Measurements from ENCODE around the gene GPX2.
A peak's percentile ranks its signal among the peaks of the same experiment; 100 is the strongest.
"Not testable (repeated sequence)": the region's sequence is repeated elsewhere in the genome, so short reads cannot be mapped to it uniquely, and the experiment has no call there.

GPX2 gene

DNA sequence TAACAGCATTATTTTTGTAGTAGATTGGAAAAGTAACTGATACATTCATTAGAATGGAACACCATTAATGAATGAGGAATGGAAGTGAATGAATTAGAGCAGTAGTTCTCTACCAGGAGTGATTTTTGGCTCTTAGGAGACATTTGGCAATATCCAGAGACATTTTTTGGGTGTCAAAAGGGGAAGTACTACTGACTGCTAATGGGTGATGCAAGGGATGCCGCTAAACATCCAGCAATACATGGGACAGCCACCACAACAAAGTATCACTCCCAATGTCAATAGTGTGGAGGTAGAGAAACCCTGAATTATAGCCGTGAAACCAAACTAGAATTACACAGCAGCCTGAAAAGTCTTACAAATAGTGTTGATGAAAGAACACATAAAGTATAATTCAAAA lies 26.7 kb downstream of the GPX2 start:
- H3K4me3 ChIP-seq (ENCODE audit: low read length) = no peak overlapping the region
- H3K9me3 ChIP-seq (ENCODE audit: control insufficient read depth, low read length) = no peaks in the 10 kb centered on the region
- H3K36me3 ChIP-seq (ENCODE audit: control insufficient read depth, insufficient read depth, low read length) = no peaks in the 10 kb centered on the region
- H3K9ac ChIP-seq (ENCODE audit: low read length) = no peak overlapping the region
- H3K4me1 ChIP-seq (ENCODE audit: control insufficient read depth, insufficient read depth, low read length) = peaks cover 15% of the 10 kb centered on the region
- no peaks in the 10 kb centered on the region for H3K27me3 ChIP-seq (ENCODE audit: control insufficient read depth, insufficient read depth, low read length)

DNA sequence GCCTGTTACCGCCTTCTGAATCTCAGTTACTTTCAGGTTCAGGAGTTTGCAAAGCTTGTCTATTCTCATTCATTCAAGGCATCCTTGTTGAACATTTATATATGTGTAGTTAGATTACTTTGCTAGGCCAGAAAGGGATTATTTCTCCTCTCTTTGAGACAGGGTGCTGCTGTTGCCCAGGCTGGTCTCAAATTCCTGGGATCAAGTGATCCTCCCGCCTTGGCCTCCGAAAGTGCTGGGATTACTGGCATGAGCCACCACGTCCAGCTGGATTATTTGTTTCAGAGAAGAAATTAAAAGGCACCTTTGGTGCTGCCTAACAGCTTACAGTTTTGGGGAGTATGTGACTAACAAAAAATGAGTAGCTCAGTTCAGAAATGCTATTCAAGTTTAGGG lies 27.5 kb downstream of the GPX2 start:
- H3K9ac ChIP-seq (ENCODE audit: low read length) = peak overlapping the region; percentile 97
- H3K4me3 ChIP-seq (ENCODE audit: low read length) = peak overlapping the region; percentile 86
- no peaks in the 10 kb centered on the region for H3K36me3 ChIP-seq (ENCODE audit: control insufficient read depth, insufficient read depth, low read length)
- no peaks in the 10 kb centered on the region for H3K9me3 ChIP-seq (ENCODE audit: control insufficient read depth, low read length)
- H3K4me1 ChIP-seq (ENCODE audit: control insufficient read depth, insufficient read depth, low read length) = peaks cover 15% of the 10 kb centered on the region
- H3K27me3 ChIP-seq (ENCODE audit: control insufficient read depth, insufficient read depth, low read length) = no peaks in the 10 kb centered on the region

DNA sequence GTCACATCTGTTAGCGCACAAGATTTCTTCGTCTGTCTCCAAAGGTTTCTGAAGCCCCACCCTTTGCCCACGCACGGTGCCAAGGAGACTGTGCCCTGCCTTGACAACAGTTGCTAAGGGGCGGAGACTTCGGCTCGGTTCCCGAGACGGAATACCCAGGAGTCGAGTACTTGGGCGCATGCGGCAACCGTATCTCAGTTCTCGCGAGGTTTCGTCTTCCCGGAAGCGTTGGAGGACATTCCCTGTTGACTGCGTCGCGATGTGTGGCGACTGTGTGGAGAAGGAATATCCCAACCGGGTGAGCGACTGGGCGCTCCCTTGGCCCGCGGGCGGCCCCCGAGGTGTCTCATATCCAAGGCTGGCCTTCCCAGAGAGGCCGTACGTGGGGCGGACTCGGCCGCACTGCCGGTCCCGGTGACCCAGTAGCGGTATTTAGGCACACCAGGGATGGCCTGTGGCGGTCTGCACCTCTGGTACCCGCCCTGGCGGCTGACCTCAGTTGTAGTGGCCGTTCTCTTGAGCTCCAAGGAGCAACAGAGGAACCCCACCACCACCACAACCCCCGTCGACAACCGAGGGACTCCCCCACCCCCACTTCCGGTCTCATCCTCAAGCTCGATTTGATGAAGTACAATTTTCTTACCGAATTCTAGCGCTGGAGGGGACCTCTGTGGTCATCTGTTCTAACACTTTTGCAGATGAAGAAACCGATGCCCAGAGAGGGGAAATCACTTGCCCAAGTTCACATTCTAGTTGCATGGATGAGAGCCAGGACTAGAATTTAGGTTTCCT lies 28.1 kb downstream of the GPX2 start, which contains the start of gene CHURC1:
TSS of gene CHURC1 (plus strand) at position 219 of the 792 bp plus-strand sequence. CDS start at position 260, 41 bp downstream.
- Histone ChIP-seq H3K9me3 (ENCODE audit: control insufficient read depth, low read length) (no peaks in the 10 kb centered on the region), H3K36me3 (ENCODE audit: control insufficient read depth, insufficient read depth, low read length) (no peaks in the 10 kb centered on the region), H3K9ac (ENCODE audit: low read length) (peak within 1 kb of the TSS; percentile 97), H3K4me3 (ENCODE audit: low read length) (peak within 1 kb of the TSS; percentile 86), H3K4me1 (ENCODE audit: control insufficient read depth, insufficient read depth, low read length) (peaks cover 15% of the 10 kb centered on the region), H3K27me3 (ENCODE audit: control insufficient read depth, insufficient read depth, low read length) (no peaks in the 10 kb centered on the region)

DNA sequence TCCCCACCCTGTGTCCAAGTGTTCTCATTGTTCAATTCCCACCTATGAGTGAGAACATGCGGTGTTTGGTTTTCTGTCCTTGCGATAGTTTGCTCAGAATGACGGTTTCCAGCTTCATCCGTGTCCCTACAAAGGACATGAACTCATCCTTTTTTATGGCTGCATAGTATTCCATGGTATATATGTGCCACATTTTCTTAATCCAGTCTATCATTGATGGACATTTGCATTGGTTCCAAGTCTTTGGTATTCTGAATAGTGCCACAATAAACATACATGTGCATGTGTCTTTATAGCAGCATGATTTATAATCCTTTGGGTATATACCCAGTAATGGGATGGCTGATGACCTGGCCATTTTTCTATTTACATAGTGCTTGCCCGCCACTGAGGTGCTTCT lies 29.1 kb downstream of the GPX2 start:
- H3K9ac ChIP-seq (ENCODE audit: low read length); H3K27me3 ChIP-seq (ENCODE audit: control insufficient read depth, insufficient read depth, low read length); H3K9me3 ChIP-seq (ENCODE audit: control insufficient read depth, low read length); H3K36me3 ChIP-seq (ENCODE audit: control insufficient read depth, insufficient read depth, low read length); H3K4me3 ChIP-seq (ENCODE audit: low read length): not testable (repeated sequence)
- H3K4me1 ChIP-seq (ENCODE audit: control insufficient read depth, insufficient read depth, low read length) = peaks cover 15% of the 10 kb centered on the region

DNA sequence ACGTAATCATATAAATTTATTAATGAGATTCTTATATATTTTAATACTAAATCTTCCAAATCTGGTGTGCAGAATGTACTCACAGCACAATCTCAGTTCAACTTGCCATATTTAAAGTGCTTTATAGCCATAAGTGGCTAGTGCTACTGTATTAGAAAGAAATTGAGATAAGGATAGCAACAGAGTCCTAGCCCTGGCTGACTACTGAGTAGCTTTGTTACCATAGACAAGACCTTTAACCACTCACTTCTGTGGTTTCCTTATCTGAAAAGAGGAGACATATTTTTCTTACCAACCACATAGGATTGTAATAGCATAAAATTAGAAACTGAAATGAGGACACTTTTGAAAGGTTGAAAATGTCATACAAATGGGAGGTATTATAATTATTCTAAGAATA lies 30.3 kb downstream of the GPX2 start:
- Histone ChIP-seq H3K4me3 (ENCODE audit: low read length) (no peak overlapping the region), H3K4me1 (ENCODE audit: control insufficient read depth, insufficient read depth, low read length) (peaks cover 15% of the 10 kb centered on the region), H3K36me3 (ENCODE audit: control insufficient read depth, insufficient read depth, low read length) (no peaks in the 10 kb centered on the region), H3K9me3 (ENCODE audit: control insufficient read depth, low read length) (no peaks in the 10 kb centered on the region), H3K27me3 (ENCODE audit: control insufficient read depth, insufficient read depth, low read length) (no peaks in the 10 kb centered on the region), H3K9ac (ENCODE audit: low read length) (no peak overlapping the region)

DNA sequence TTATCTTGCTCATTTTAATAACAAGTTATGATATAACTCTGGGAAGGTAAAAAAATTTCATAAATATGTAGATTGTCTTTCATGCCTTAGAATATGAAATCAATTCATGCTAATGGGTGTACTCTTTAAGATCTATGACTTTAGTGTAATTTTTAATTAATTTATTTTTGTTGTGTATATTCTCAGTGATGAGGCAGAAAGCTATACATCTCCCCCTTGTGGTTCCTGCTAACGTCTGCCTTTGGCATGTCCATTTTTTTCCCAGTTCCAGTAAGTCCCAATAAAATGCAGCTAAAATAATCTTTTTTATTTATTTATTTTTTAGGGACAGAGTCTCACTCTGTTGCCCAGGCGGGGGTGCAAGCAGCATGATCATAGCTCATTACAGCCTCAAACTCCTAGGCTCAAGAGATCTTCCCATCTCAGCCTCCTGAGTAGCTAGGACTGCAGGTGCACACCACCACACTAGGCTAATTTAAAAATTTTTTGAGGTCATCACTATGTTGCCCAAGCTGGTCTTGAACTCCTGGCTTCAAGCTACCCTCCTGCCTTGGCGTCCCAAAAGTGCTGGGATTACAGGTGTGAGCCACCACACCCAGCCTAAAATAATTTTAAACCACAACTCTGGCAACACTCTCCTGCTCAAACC lies 31.6 kb downstream of the GPX2 start:
- Histone ChIP-seq H3K27me3 (ENCODE audit: control insufficient read depth, insufficient read depth, low read length) (no peaks in the 10 kb centered on the region), H3K9me3 (ENCODE audit: control insufficient read depth, low read length) (no peaks in the 10 kb centered on the region), H3K4me1 (ENCODE audit: control insufficient read depth, insufficient read depth, low read length) (peaks cover 15% of the 10 kb centered on the region), H3K9ac (ENCODE audit: low read length) (no peak overlapping the region), H3K4me3 (ENCODE audit: low read length) (no peak overlapping the region), H3K36me3 (ENCODE audit: control insufficient read depth, insufficient read depth, low read length) (no peaks in the 10 kb centered on the region)

DNA sequence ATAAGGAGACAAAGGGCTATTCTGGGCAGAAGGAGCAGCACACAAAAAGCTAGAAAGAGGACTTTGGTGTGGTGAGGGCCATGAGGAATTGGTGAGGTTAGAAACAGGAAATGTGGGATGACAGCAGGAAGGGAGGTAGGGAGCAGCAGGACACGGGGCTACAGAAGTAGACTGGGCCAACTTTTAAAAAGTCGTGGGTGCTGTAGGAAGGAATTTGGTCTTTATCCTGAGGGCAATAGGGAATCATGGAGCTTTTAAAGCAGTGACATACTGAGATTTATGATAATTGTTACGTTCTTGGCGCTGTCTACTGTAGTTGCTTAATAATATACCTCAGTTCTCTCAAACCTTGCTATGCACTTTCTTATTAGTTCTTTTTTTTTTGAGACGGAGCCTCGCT lies 36.5 kb downstream of the GPX2 start:
- no peaks in the 10 kb centered on the region for H3K9me3 ChIP-seq (ENCODE audit: control insufficient read depth, low read length)
- H3K36me3 ChIP-seq (ENCODE audit: control insufficient read depth, insufficient read depth, low read length) = no peaks in the 10 kb centered on the region
- H3K4me3 ChIP-seq (ENCODE audit: low read length) = no peak overlapping the region
- H3K4me1 ChIP-seq (ENCODE audit: control insufficient read depth, insufficient read depth, low read length) = no peaks in the 10 kb centered on the region
- H3K9ac ChIP-seq (ENCODE audit: low read length) = no peak overlapping the region
- H3K27me3 ChIP-seq (ENCODE audit: control insufficient read depth, insufficient read depth, low read length) = no peaks in the 10 kb centered on the region

DNA sequence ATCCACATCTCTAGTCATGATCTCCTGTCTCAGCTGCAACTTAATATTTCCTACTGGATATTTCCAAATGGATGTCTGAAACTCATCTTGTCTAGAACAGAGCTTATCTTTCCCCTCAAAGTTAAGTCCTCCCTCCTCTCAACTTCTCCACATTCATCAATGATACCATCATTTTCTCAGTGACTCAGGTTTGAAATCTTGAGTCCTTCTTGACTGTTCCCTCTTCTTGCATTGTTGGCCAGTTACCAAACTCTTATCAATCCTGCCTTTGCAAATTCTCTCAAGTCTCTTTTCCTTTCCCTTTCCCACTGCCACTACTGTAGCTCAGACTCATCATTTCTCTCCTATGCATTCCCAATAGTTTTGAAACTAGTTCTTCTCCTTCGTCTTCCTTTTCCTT lies 42.6 kb downstream of the GPX2 start:
- Histone ChIP-seq H3K4me1 (ENCODE audit: control insufficient read depth, insufficient read depth, low read length) (no peaks in the 10 kb centered on the region), H3K4me3 (ENCODE audit: low read length) (no peak overlapping the region), H3K36me3 (ENCODE audit: control insufficient read depth, insufficient read depth, low read length) (no peaks in the 10 kb centered on the region), H3K27me3 (ENCODE audit: control insufficient read depth, insufficient read depth, low read length) (no peaks in the 10 kb centered on the region), H3K9me3 (ENCODE audit: control insufficient read depth, low read length) (no peaks in the 10 kb centered on the region), H3K9ac (ENCODE audit: low read length) (no peak overlapping the region)

DNA sequence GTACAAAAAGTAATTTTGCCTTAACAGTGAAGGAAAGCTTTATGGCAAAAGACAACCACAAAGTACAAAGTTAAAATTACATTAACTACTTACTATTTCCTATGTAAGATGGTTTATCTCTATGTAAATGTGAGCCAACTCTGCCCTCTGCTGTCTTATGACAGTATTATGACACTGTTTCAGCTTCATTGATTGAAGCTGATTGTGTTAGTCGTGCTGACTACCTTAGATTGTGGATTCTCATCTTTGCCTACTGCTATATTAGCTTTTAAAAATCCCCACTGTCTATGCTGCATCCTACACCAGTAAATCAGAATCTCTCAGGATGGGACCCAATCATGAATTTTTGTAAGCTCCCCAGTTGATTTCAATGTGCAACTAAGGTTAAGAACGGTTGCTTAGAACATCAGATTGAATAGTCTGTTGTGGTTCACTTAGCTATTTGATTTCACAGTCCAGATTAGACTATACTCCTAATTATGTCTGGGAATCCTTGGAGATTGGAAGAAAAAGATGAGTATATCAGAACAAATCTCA lies 50.6 kb downstream of the GPX2 start:
- no peaks in the 10 kb centered on the region for H3K4me1 ChIP-seq (ENCODE audit: control insufficient read depth, insufficient read depth, low read length)
- no peak overlapping the region for H3K9ac ChIP-seq (ENCODE audit: low read length)
- no peaks in the 10 kb centered on the region for H3K36me3 ChIP-seq (ENCODE audit: control insufficient read depth, insufficient read depth, low read length)
- no peaks in the 10 kb centered on the region for H3K9me3 ChIP-seq (ENCODE audit: control insufficient read depth, low read length)
- no peaks in the 10 kb centered on the region for H3K27me3 ChIP-seq (ENCODE audit: control insufficient read depth, insufficient read depth, low read length)
- H3K4me3 ChIP-seq (ENCODE audit: low read length) = no peak overlapping the region

DNA sequence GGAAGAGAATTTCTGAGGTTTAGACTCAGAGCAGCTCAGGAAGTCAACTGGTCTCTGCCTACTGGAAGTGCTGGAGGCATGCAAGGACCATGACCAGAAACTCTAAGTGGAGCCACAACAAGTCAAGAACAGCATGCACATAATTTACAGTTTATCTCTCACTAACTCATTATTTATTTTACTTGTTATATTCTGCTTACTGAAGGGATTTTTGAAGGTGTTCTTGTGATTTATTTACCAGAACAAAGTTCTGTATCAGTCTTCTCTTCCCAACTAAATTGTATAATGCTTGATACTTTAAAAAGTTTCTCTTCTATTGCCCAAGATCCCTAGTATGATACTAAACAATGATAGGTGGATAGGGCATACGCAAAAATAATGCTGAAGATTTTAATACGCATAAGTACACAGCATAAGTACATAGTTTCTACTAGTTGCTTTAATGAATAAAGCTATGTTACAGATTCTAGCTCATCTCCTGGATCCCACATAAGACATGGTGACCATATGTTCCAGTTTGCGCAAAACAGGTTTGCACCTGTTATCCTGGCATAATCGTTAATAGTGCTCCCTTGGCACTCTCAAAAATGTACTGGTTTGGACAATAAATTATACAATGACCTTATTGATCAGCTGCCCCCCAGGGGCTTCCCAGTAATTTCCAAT lies 51.2 kb downstream of the GPX2 start:
- H3K36me3 ChIP-seq (ENCODE audit: control insufficient read depth, insufficient read depth, low read length) = no peaks in the 10 kb centered on the region
- no peaks in the 10 kb centered on the region for H3K4me1 ChIP-seq (ENCODE audit: control insufficient read depth, insufficient read depth, low read length)
- no peak overlapping the region for H3K9ac ChIP-seq (ENCODE audit: low read length)
- H3K4me3 ChIP-seq (ENCODE audit: low read length) = no peak overlapping the region
- no peaks in the 10 kb centered on the region for H3K27me3 ChIP-seq (ENCODE audit: control insufficient read depth, insufficient read depth, low read length)
- no peaks in the 10 kb centered on the region for H3K9me3 ChIP-seq (ENCODE audit: control insufficient read depth, low read length)

DNA sequence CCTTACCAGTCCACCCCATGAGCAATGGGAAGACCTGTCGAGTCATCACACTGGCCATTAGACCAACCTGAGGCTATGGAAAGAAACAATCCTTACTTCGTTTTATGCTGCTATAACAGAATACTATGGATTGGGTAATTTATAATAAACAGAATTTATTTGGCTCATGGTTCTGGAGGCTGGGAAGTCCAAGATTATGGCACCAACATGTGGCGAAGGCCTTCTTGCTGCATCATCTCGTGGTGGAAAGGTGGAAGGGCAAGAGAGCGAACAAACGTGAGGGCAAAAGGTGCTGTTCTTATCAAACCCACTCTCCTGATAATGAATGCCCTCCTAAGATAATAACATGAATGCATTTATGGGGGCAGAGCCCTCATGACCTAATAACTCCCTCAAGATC lies 53.2 kb downstream of the GPX2 start:
- Histone ChIP-seq H3K9ac (ENCODE audit: low read length) (no peak overlapping the region), H3K36me3 (ENCODE audit: control insufficient read depth, insufficient read depth, low read length) (no peaks in the 10 kb centered on the region), H3K4me1 (ENCODE audit: control insufficient read depth, insufficient read depth, low read length) (no peaks in the 10 kb centered on the region), H3K27me3 (ENCODE audit: control insufficient read depth, insufficient read depth, low read length) (peaks cover 14% of the 10 kb centered on the region), H3K4me3 (ENCODE audit: low read length) (no peak overlapping the region), H3K9me3 (ENCODE audit: control insufficient read depth, low read length) (no peaks in the 10 kb centered on the region)

All from mucosa of stomach (tissue), 1 donor.